Right cardiac atrium (tissue), 5 donors: ENCODE measurements around the gene CD84. TPM values are rescaled to one million over a fixed set of nuclear protein-coding genes. Genes with fewer than 3 reads are reported as not detected.
A peak's percentile ranks its signal among the peaks of the same experiment; 100 is the strongest.
"Not testable (repeated sequence)": the region's sequence is repeated elsewhere in the genome, so short reads cannot be mapped to it uniquely, and the experiment has no call there.

Experiments
- ATAC-seq, 2 donors: fragments of 200-7000 bp; cut with Tn5 transposase; one replicate each; pipeline versions ENCODE4 v1.8.0 to v1.9.1; 2020; ENCODE audit warnings: moderate library complexity in 2 of 2, mild to moderate bottlenecking in 1 of 2
- DNase-seq, 3 donors: peaks; one replicate each; pipeline ENCODE4 v3.0.0-alpha.2; 2020
- H3K27ac ChIP-seq: one replicate; pipeline ENCODE4 v1.5.1; 2013; ENCODE audit warnings: mild to moderate bottlenecking, low read length, control low read depth, moderate library complexity
- H3K27me3 ChIP-seq: one replicate; pipeline ENCODE4 v1.6.1; 2013; ENCODE audit not compliant: control insufficient read depth, insufficient read depth
- H3K4me1 ChIP-seq: one replicate; pipeline ENCODE4 v1.6.1; 2013; ENCODE audit warnings: low read length; ENCODE audit not compliant: control insufficient read depth, insufficient read depth
- H3K4me3 ChIP-seq: one replicate; pipeline ENCODE4 v1.5.1; 2013; ENCODE audit warnings: low read length, control low read depth
- H3K9me3 ChIP-seq: one replicate; pipeline ENCODE4 v1.6.1; 2013; ENCODE audit warnings: low read length; ENCODE audit not compliant: control insufficient read depth
- WGBS: extraction: QIAGEN DNeasy Blood & Tissue Kit; methylation state at CpG from one replicate; pipeline ENCODE4 v1.1.7; 2013; 5-methylcytosine and 5-hydroxymethylcytosine counted together
- intact Hi-C, 4 donors: fragments of 100-400 bp; cut with DNase I; formaldehyde crosslinking; loops; one replicate each; pipeline versions ENCODE4 v1.11.0 to v1.14.0; 2022 to 2023
- polyA plus RNA-seq: library from polyadenylated mRNA; stranded (reverse); fragments of 200-250 nt; gene quantifications from one replicate; pipeline ENCODE4 v1.2.3, GENCODE V29; 2013
- total RNA-seq, 4 donors: library from RNA; stranded (reverse); fragmentation: NEBNext Ultra II Directional; extraction: Animal tissue kit (Norgen Biotek cat#: 25700); gene quantifications; one replicate each; pipeline ENCODE4 v1.2.1, GENCODE V29; 2021
- donor health status: healthy with polysubstance abuse.
- donor health status: DM: no; HTN: yes; CAD: no.
- donor health status: DM: no; HTN: no; CAD: no.
- donor health status: DM: no; HTN: yes; CAD: no; lungs with severe emphysema.
- donor health status: DM: yes; HTN: yes; CAD: no.

CD84 gene
- total and polyA plus RNA-seq, 5 donors = 0.61 to 5.7 (median 5.2) TPM

DNA sequence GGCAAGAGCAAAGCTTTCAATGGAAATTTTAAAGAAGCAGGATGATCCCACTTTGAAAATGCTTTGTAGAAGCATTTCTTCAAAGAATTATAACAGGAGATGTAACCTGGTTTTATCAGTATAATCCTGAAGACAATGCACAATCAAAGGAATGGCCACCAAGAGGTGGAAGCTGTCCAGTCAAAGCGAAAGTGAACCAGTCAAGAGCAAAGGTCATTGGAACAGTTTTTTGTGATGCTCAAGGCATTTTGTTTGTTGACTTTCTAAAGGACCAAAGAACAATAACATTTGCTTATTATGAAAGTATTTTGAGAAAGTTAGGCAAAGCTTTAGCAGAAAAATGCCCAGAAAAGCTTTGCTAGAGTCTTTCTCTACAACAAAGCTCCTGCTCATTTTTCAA lies 5.5 kb upstream of the CD84 start:
- Histone ChIP-seq H3K9me3 (no peaks in the 10 kb centered on the region), H3K27me3 (no peaks in the 10 kb centered on the region), H3K4me1 (no peaks in the 10 kb centered on the region), H3K27ac (no peak overlapping the region), H3K4me3 (no peak overlapping the region)
- no peak for DNase-seq
- intact Hi-C loops = no loop called here
- 71% methylated on average over 1 of the region's 1 CpG for WGBS
- ATAC-seq = no peak

- H3K4me3 ChIP-seq, intact Hi-C loops, ATAC-seq: not testable (repeated sequence)
Measured at GRCh38 chr1:160582976-160583375, 3.7 kb upstream of the CD84 start.

GRCh38 chr1:160581961-160582360 lies 2.7 kb upstream of the CD84 start:
- no peak overlapping the region for H3K27ac ChIP-seq
- no peaks in the 10 kb centered on the region for H3K27me3 ChIP-seq
- intact Hi-C loops = no loop called here
- H3K9me3 ChIP-seq = no peaks in the 10 kb centered on the region
- no peaks in the 10 kb centered on the region for H3K4me1 ChIP-seq
- ATAC-seq (no peak), DNase-seq (no peak)
- WGBS = 51% methylated on average over 2 of the region's 2 CpGs
- H3K4me3 ChIP-seq = no peak overlapping the region

More at GRCh38 chr1:160582976-160583375, 3.7 kb upstream of the CD84 start:
- H3K9me3 ChIP-seq, H3K4me1 ChIP-seq, H3K27me3 ChIP-seq, H3K27ac ChIP-seq, DNase-seq: not testable (repeated sequence)
- 81% methylated on average over 2 of the region's 2 CpGs for WGBS

GRCh38 chr1:160580221-160580812 lies 1.0 kb upstream of the CD84 start:
- 58% methylated on average over 1 of the region's 1 CpG for WGBS
- no peak overlapping the region for H3K4me3 ChIP-seq
- intact Hi-C loops = no loop called here
- H3K9me3 ChIP-seq = no peaks in the 10 kb centered on the region
- H3K27me3 ChIP-seq = no peaks in the 10 kb centered on the region
- no peak overlapping the region for H3K27ac ChIP-seq
- DNase-seq = no peak
- no peak for ATAC-seq
- no peaks in the 10 kb centered on the region for H3K4me1 ChIP-seq

- DNase-seq (no peak), ATAC-seq (no peak)
- peak overlapping the region; percentile 37 for H3K4me3 ChIP-seq
Measured at GRCh38 chr1:160578525-160579191, 638 bp downstream of the CD84 start.

GRCh38 chr1:160578175-160578524 lies 1.1 kb downstream of the CD84 start:
- Histone ChIP-seq H3K4me1 (no peaks in the 10 kb centered on the region), H3K4me3 (no peak overlapping the region), H3K27me3 (no peaks in the 10 kb centered on the region), H3K27ac (no peak overlapping the region), H3K9me3 (no peaks in the 10 kb centered on the region)
- intact Hi-C loops = no loop called here
- WGBS = 59% methylated on average over 3 of the region's 3 CpGs
- ATAC-seq (no peak), DNase-seq (no peak)

More at GRCh38 chr1:160578525-160579191, 638 bp downstream of the CD84 start:
- H3K9me3 ChIP-seq = no peaks in the 10 kb centered on the region
- 34% methylated on average over 3 of the region's 3 CpGs for WGBS
- intact Hi-C loops = no loop called here
- no peak overlapping the region for H3K27ac ChIP-seq
- no peaks in the 10 kb centered on the region for H3K27me3 ChIP-seq
- H3K4me1 ChIP-seq = no peaks in the 10 kb centered on the region

DNA sequence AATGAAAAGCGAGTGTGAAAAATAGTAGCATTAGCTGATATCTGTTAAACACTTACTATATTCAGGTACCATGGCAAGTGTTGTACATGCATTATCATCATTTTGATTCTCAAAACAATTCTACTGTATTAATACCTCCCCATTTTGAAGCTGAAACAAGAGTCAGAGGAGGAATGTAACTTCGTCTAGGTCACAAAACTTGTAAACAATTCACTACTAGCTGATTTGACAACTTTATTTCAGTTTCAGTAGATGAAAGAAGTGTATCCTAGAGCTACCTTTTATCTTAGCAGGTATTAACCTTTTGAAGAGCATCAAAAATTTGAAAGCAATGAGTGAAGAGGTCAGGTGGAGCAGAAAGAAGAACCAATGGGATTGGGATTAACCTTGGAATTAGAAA lies 1.6 kb downstream of the CD84 start:
- intact Hi-C loops = no loop called here
- H3K4me3 ChIP-seq = no peak overlapping the region
- ATAC-seq (no peak), DNase-seq (no peak)
- whole genome bisulfite sequencing = 70% methylated on average over 2 of the region's 2 CpGs
- H3K9me3 ChIP-seq = no peaks in the 10 kb centered on the region
- no peaks in the 10 kb centered on the region for H3K27me3 ChIP-seq
- no peak overlapping the region for H3K27ac ChIP-seq
- H3K4me1 ChIP-seq = no peaks in the 10 kb centered on the region

GRCh38 chr1:160576884-160577283 lies 2.4 kb downstream of the CD84 start:
- no peaks in the 10 kb centered on the region for H3K27me3 ChIP-seq
- no peak for ATAC-seq
- no peak for DNase-seq
- H3K9me3 ChIP-seq = no peaks in the 10 kb centered on the region
- WGBS = 40% methylated on average over 2 of the region's 2 CpGs
- intact Hi-C loops = no loop called here
- H3K4me1 ChIP-seq = no peaks in the 10 kb centered on the region
- no peak overlapping the region for H3K4me3 ChIP-seq
- no peak overlapping the region for H3K27ac ChIP-seq

GRCh38 chr1:160576390-160576789 lies 2.9 kb downstream of the CD84 start:
- ATAC-seq = no peak
- no peak overlapping the region for H3K27ac ChIP-seq

GRCh38 chr1:160575112-160575664 lies 4.1 kb downstream of the CD84 start:
- no peaks in the 10 kb centered on the region for H3K9me3 ChIP-seq
- 74% methylated on average over 5 of the region's 5 CpGs for WGBS
- peak; percentile 61 to 66 for ATAC-seq
- H3K4me3 ChIP-seq = no peak overlapping the region
- H3K27me3 ChIP-seq = no peaks in the 10 kb centered on the region
- no peak for DNase-seq
- intact Hi-C loops = no loop called here
- no peak overlapping the region for H3K27ac ChIP-seq
- no peaks in the 10 kb centered on the region for H3K4me1 ChIP-seq

More at GRCh38 chr1:160576390-160576789, 2.9 kb downstream of the CD84 start:
- H3K27me3 ChIP-seq = no peaks in the 10 kb centered on the region
- WGBS = 75% methylated on average over 3 of the region's 3 CpGs
- H3K4me3 ChIP-seq = no peak overlapping the region
- no peaks in the 10 kb centered on the region for H3K4me1 ChIP-seq
- no peak for DNase-seq
- no peaks in the 10 kb centered on the region for H3K9me3 ChIP-seq
- intact Hi-C loops = no loop called here

DNA sequence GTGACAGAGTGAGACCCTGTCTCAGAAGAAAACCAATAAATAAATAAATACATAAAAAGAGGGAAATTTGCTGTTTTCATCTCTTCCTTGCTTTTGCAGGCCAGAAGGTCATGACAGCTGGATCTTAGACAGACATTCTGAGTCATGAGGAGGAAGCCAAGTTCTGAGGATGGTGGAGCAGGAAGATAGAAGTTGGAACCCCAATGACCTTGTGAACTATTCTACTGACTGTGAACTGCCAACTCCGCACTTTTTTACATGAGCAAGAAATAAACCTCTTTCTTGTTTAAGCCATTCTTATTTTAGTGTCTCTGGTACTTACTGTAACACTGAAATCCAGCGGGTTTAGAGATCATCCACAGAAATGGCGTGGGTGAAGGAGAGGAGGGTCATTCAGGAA lies 8.5 kb downstream of the CD84 start:
- H3K27me3 ChIP-seq = no peaks in the 10 kb centered on the region
- no peak overlapping the region for H3K27ac ChIP-seq
- H3K9me3 ChIP-seq = no peaks in the 10 kb centered on the region
- ATAC-seq (peak in 1 of 2 donors; percentile 51), DNase-seq (no peak)
- no peaks in the 10 kb centered on the region for H3K4me1 ChIP-seq
- intact Hi-C loops = no loop called here
- no peak overlapping the region for H3K4me3 ChIP-seq
- WGBS = 82% methylated on average over 3 of the region's 3 CpGs
